Measurements from ENCODE around the gene PFN3.
"Not testable (repeated sequence)": the region's sequence is repeated elsewhere in the genome, so short reads cannot be mapped to it uniquely, and the experiment has no call there.

The PFN3 gene

DNA sequence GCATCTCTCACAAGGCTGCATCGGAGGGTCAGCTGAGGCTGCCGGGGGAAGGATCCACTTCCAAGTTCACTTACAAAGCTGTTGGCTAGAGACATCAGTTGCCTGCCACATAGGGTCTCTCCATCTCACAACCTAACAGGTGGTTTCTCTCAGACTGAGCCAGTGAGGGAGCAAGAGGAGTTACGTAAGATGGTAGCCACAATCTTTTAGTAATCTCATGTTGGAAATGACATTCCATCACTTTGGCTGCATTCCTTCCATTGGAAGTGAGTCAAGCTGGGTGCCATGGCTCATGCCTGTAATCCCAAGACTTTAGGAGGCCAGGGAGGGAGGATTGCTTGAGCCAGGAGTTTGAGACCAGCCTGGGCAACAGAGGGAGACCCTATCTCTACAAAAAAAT lies 18.6 kb upstream of the PFN3 start:
- TF ChIP-seq PATZ1 (CRISPR knock-in tag; IDR thresholded peaks at IDR 0.05; ENCODE audit: borderline replicate concordance) (no peak), GLIS3 (CRISPR knock-in tag; IDR thresholded peaks at IDR 0.05) (no peak), PPARA (CRISPR knock-in tag; IDR thresholded peaks at IDR 0.05; ENCODE audit: borderline replicate concordance) (no peak), BACH2 (CRISPR knock-in tag; IDR thresholded peaks at IDR 0.05; ENCODE audit: borderline replicate concordance) (no peak), OSR1 (CRISPR knock-in tag; IDR thresholded peaks at IDR 0.05) (no peak), TCF4 (CRISPR knock-in tag; IDR thresholded peaks at IDR 0.05; ENCODE audit: borderline replicate concordance) (no peak), TOX (CRISPR knock-in tag; IDR thresholded peaks at IDR 0.05; ENCODE audit: borderline replicate concordance) (no peak), CSDC2 (CRISPR knock-in tag; IDR thresholded peaks at IDR 0.05) (no peak), ESRRG (CRISPR knock-in tag; IDR thresholded peaks at IDR 0.05) (no peak), ZNF565 (CRISPR knock-in tag; conservative IDR thresholded peaks at IDR 0.05; ENCODE audit: low read depth) (no peak), CREB5 (CRISPR knock-in tag; IDR thresholded peaks at IDR 0.05; ENCODE audit: low read depth) (no peak), RARB (CRISPR knock-in tag; IDR thresholded peaks at IDR 0.05) (no peak)
- no peak for ATAC-seq

- not testable (repeated sequence) for ATAC-seq
These were observed 16.6 kb upstream of the PFN3 start for GRCh38 chr5:177417081-177417480.

GRCh38 chr5:177414481-177414880 lies 14.0 kb upstream of the PFN3 start:
- TF ChIP-seq POU6F1 (CRISPR knock-in tag; IDR thresholded peaks at IDR 0.05; ENCODE audit: borderline replicate concordance, low read depth) = no peak
- ATAC-seq = no peak

DNA sequence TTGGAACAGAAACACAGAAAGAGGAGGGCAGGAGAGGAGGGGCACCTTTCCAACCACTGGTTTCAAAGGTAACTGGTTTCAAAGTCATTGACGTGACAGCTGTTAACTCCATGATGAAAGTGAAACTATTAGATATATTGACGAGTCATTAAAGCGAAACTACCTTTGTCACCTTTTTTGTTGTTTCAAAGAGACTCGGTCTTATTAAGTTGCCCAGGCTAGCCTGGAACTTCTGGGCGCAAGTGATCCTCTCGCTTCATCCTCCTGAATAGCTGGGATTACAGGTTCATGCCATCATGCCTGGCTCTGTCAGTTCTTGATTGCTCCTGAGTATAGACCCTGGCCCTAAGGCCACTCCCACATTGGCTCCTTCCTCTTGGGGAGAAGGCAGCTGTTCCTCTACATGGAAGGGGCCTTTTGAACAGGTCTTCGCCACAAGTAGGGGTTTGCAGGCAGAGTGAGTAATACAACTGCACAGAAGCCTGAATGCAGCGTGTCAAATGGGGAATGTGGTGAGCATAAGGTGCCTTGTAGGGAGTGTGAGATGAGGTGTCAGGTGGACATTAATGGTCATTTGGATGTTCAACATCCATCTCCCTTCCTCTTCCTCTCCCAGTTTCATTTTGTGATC lies 12.3 kb upstream of the PFN3 start:
- ATAC-seq = no peak
- no peak for TF ChIP-seq PATZ1 (CRISPR knock-in tag; IDR thresholded peaks at IDR 0.05; ENCODE audit: borderline replicate concordance)

DNA sequence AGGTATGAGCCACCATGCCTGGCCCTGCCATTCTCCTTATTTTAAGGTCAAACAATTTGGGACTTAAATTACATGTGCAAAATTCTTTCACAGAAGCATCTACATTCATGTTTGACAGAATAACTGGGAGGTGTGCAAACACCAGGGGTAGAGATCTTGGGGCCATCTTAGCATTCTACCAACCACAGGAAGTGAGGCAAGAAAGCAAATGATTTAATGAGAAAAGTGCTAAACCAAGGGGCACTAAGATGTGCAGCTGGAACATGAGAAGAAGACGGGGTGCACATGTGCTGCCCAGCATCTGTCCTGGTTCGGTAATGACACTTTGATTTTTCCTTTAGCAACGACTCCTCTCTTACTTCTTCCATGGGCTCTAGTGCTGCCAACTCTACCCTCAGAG lies 10.1 kb upstream of the PFN3 start:
- ATAC-seq = no peak
- TF ChIP-seq CSDC2 (CRISPR knock-in tag; IDR thresholded peaks at IDR 0.05) = no peak
- TF ChIP-seq GLIS3 (CRISPR knock-in tag; IDR thresholded peaks at IDR 0.05) = no peak
- TF ChIP-seq ZFP30 (CRISPR knock-in tag; IDR thresholded peaks at IDR 0.05) = no peak
- TF ChIP-seq POU6F1 (CRISPR knock-in tag; IDR thresholded peaks at IDR 0.05; ENCODE audit: borderline replicate concordance, low read depth) = no peak
- no peak for TF ChIP-seq ESRRG (CRISPR knock-in tag; IDR thresholded peaks at IDR 0.05)
- no peak for TF ChIP-seq PATZ1 (CRISPR knock-in tag; IDR thresholded peaks at IDR 0.05; ENCODE audit: borderline replicate concordance)
- no peak for TF ChIP-seq ZC3H10 (CRISPR knock-in tag; IDR thresholded peaks at IDR 0.05)

Measured in SK-N-SH treated with all-trans-retinoic acid at 6 μM for 48 hours (cell line).